Urinary bladder (tissue), 4 donors: ENCODE data around the gene SZT2. TPM values are rescaled to one million over a fixed set of nuclear protein-coding genes. Genes with fewer than 3 reads are reported as not detected.
"Not testable (repeated sequence)": the region's sequence is repeated elsewhere in the genome, so short reads cannot be mapped to it uniquely, and the experiment has no call there.

Experiments
- DNase-seq: peaks from one replicate; pipeline ENCODE4 v3.0.0-alpha.2; 2015; ENCODE audit errors: extremely low spot score
- H3K27ac ChIP-seq: one replicate; pipeline ENCODE4 v1.5.1; 2013; ENCODE audit warnings: low read depth, mild to moderate bottlenecking, moderate library complexity
- H3K36me3 ChIP-seq: one replicate; pipeline ENCODE4 v1.6.1; 2013; ENCODE audit warnings: mild to moderate bottlenecking, moderate library complexity; ENCODE audit not compliant: insufficient read depth
- H3K4me1 ChIP-seq: one replicate; pipeline ENCODE4 v1.6.1; 2013; ENCODE audit warnings: mild to moderate bottlenecking, moderate library complexity; ENCODE audit not compliant: insufficient read depth
- H3K4me3 ChIP-seq: one replicate; pipeline ENCODE4 v1.5.1; 2013; ENCODE audit warnings: low read depth, low read length
- WGBS: extraction: QIAGEN DNeasy Blood & Tissue Kit; methylation state at CpG from one replicate; pipeline ENCODE4 v1.1.7; 2013; 5-methylcytosine and 5-hydroxymethylcytosine counted together
- polyA plus RNA-seq: library from polyadenylated mRNA; stranded (reverse); fragments of 200-250 nt; gene quantifications from one replicate; pipeline ENCODE4 v1.2.3, GENCODE V29; 2013
- total RNA-seq: library from RNA; depleted of rRNA; stranded (reverse); fragments of >200 nt; gene quantifications from one replicate; pipeline ENCODE4 v1.2.3, GENCODE V29; 2014
- donor health status: healthy with polysubstance abuse.
- donor health status: healthy.

The SZT2 gene
- total and polyA plus RNA-seq, 2 donors = 14.9 to 42.3 TPM

GRCh38 chr1:43367026-43367903 lies 22.4 kb upstream of the SZT2 start:
- Histone ChIP-seq H3K27ac (peak overlapping the region; percentile 94), H3K4me1 (no peaks in the 10 kb centered on the region), H3K4me3 (peak overlapping the region; percentile 87), H3K36me3 (peaks cover 2% of the 10 kb centered on the region)
- no peak for DNase-seq
- 3% methylated on average over 48 of the region's 48 CpGs for WGBS

- H3K4me1 ChIP-seq = no peaks in the 10 kb centered on the region
- peak within 1 kb of the TSS; percentile 87 for H3K4me3 ChIP-seq
- peak within 1 kb of the TSS; percentile 95 for H3K27ac ChIP-seq
- H3K36me3 ChIP-seq = peaks cover 2% of the 10 kb centered on the region
- under 1% methylated on average over 58 of the region's 58 CpGs for WGBS
- no peak for DNase-seq
Observed at GRCh38 chr1:43367904-43368645, 21.6 kb upstream of the SZT2 start, which contains the start of gene ELOVL1. Gene ELOVL1 (minus strand): TSS chr1:43368011. CDS start chr1:43365609, 2,402 bp downstream.

- no peaks in the 10 kb centered on the region for H3K4me1 ChIP-seq
- peak overlapping the region; percentile 87 for H3K4me3 ChIP-seq
- WGBS = 17% methylated on average over 6 of the region's 6 CpGs
- no peak for DNase-seq
- H3K36me3 ChIP-seq = peaks cover 2% of the 10 kb centered on the region
- H3K27ac ChIP-seq = no peak overlapping the region
Observed at GRCh38 chr1:43368646-43369020, 21.1 kb upstream of the SZT2 start.

- not testable (repeated sequence) for H3K4me1 ChIP-seq, DNase-seq, H3K36me3 ChIP-seq, H3K4me3 ChIP-seq, H3K27ac ChIP-seq
- over 99% methylated on average over 6 of the region's 6 CpGs for WGBS
Observed at GRCh38 chr1:43369779-43370178, 19.9 kb upstream of the SZT2 start.

- DNase-seq = no peak
- H3K4me1 ChIP-seq = no peaks in the 10 kb centered on the region
- 67% methylated on average over 4 of the region's 4 CpGs for WGBS
- H3K27ac ChIP-seq = no peak overlapping the region
- H3K4me3 ChIP-seq = no peak overlapping the region
- no peaks in the 10 kb centered on the region for H3K36me3 ChIP-seq
Observed at GRCh38 chr1:43370564-43370963, 19.1 kb upstream of the SZT2 start.

- DNase-seq = no peak
- no peak overlapping the region for H3K4me3 ChIP-seq
- WGBS = 98% methylated on average over 5 of the region's 5 CpGs
- no peaks in the 10 kb centered on the region for H3K4me1 ChIP-seq
- H3K36me3 ChIP-seq = no peaks in the 10 kb centered on the region
- H3K27ac ChIP-seq = no peak overlapping the region
Observed at GRCh38 chr1:43372172-43372571, 17.5 kb upstream of the SZT2 start.

GRCh38 chr1:43373066-43373940 lies 16.4 kb upstream of the SZT2 start:
- no peak overlapping the region for H3K4me3 ChIP-seq
- H3K36me3 ChIP-seq = no peaks in the 10 kb centered on the region
- DNase-seq = no peak
- H3K27ac ChIP-seq = no peak overlapping the region
- H3K4me1 ChIP-seq = no peaks in the 10 kb centered on the region
- 73% methylated on average over 4 of the region's 4 CpGs for WGBS

GRCh38 chr1:43376723-43377235 lies 12.9 kb upstream of the SZT2 start:
- H3K27ac ChIP-seq = no peak overlapping the region
- 83% methylated on average over 7 of the region's 7 CpGs for WGBS
- H3K36me3 ChIP-seq = no peaks in the 10 kb centered on the region
- H3K4me1 ChIP-seq = no peaks in the 10 kb centered on the region
- H3K4me3 ChIP-seq = no peak overlapping the region
- no peak for DNase-seq

GRCh38 chr1:43377831-43378230 lies 11.9 kb upstream of the SZT2 start:
- WGBS = 92% methylated on average over 1 of the region's 1 CpG
- Histone ChIP-seq H3K4me1 (no peaks in the 10 kb centered on the region), H3K4me3 (no peak overlapping the region)

GRCh38 chr1:43379476-43379875 lies 10.2 kb upstream of the SZT2 start:
- DNase-seq = no peak

More at GRCh38 chr1:43377831-43378230, 11.9 kb upstream of the SZT2 start:
- H3K27ac ChIP-seq = no peak overlapping the region
- no peak for DNase-seq
- no peaks in the 10 kb centered on the region for H3K36me3 ChIP-seq

GRCh38 chr1:43381612-43382011 lies 8.1 kb upstream of the SZT2 start:
- DNase-seq = no peak
- 68% methylated on average over 3 of the region's 3 CpGs for WGBS
- H3K27ac ChIP-seq = no peak overlapping the region

More at GRCh38 chr1:43379476-43379875, 10.2 kb upstream of the SZT2 start:
- Histone ChIP-seq H3K4me1 (no peaks in the 10 kb centered on the region), H3K36me3 (no peaks in the 10 kb centered on the region), H3K27ac (no peak overlapping the region), H3K4me3 (no peak overlapping the region)
- WGBS = 93% methylated on average over 1 of the region's 1 CpG

GRCh38 chr1:43382027-43382779 lies 7.5 kb upstream of the SZT2 start:
- no peaks in the 10 kb centered on the region for H3K4me1 ChIP-seq
- no peak overlapping the region for H3K4me3 ChIP-seq
- no peak overlapping the region for H3K27ac ChIP-seq
- 26% methylated on average over 6 of the region's 6 CpGs for WGBS
- DNase-seq = no peak
- H3K36me3 ChIP-seq = peaks cover 3% of the 10 kb centered on the region

More at GRCh38 chr1:43381612-43382011, 8.1 kb upstream of the SZT2 start:
- Histone ChIP-seq H3K36me3 (peaks cover 3% of the 10 kb centered on the region), H3K4me3 (no peak overlapping the region), H3K4me1 (no peaks in the 10 kb centered on the region)
